ENCODE data around the gene NTSR2. TPM values are rescaled to one million over a fixed set of nuclear protein-coding genes. Genes with fewer than 3 reads are reported as not detected.

The NTSR2 gene
- total RNA-seq, 4 donors from 2014 or later: not detected

GRCh38 chr2:11675423-11676112, 5.6 kb upstream of the NTSR2 start:
- ATAC-seq: no peak
- Histone ChIP-seq H3K4me1 (peaks cover 0 to 6% (median 0%) of the 10 kb centered on the region in 3 donors), H3K27me3 (peaks cover 33% of the 10 kb centered on the region), H3K36me3 (no peaks in the 10 kb centered on the region), H3K9me3 (peaks cover 0 to 6% (median 0%) of the 10 kb centered on the region in 3 donors), H3K27ac (no peak overlapping the region), H3K4me3 (no peak overlapping the region)
- WGBS, 2 donors (ENCODE audit: low coverage in 1 of 2): 93% methylated on average over 2 to 3 of the region's 3 CpGs
- TF ChIP-seq POLR2AphosphoS5 (IDR thresholded peaks at IDR 0.05): no peak
- TF ChIP-seq EP300 (IDR thresholded peaks at IDR 0.05): no peak
- TF ChIP-seq POLR2A (IDR thresholded peaks at IDR 0.05): no peak
- no peak for TF ChIP-seq CTCF (IDR thresholded peaks at IDR 0.05)

- H3K36me3 ChIP-seq: no peaks in the 10 kb centered on the region
- ATAC-seq: no peak
- WGBS, 2 donors (ENCODE audit: low coverage in 1 of 2): 78 to 79% methylated on average over 6 to 9 of the region's 10 CpGs
- no peak overlapping the region for H3K27ac ChIP-seq
- H3K4me1 ChIP-seq: peaks cover 0 to 3% (median under 1%) of the 10 kb centered on the region in 3 donors
- peaks cover 0 to 6% (median 0%) of the 10 kb centered on the region in 3 donors for H3K9me3 ChIP-seq
- H3K27me3 ChIP-seq: peaks cover 35% of the 10 kb centered on the region
- no peak for TF ChIP-seq EP300 (IDR thresholded peaks at IDR 0.05)
- TF ChIP-seq POLR2A (IDR thresholded peaks at IDR 0.05): no peak
- no peak for TF ChIP-seq POLR2AphosphoS5 (IDR thresholded peaks at IDR 0.05)
- TF ChIP-seq CTCF (IDR thresholded peaks at IDR 0.05): no peak
- no peak overlapping the region for H3K4me3 ChIP-seq
Measured at GRCh38 chr2:11674983-11675382, 5.0 kb upstream of the NTSR2 start.

GRCh38 chr2:11672407-11672806, 2.4 kb upstream of the NTSR2 start:
- peaks cover 0 to 10% (median 3%) of the 10 kb centered on the region in 3 donors for H3K4me1 ChIP-seq
- H3K36me3 ChIP-seq: no peaks in the 10 kb centered on the region
- no peak overlapping the region for H3K27ac ChIP-seq
- no peak overlapping the region for H3K4me3 ChIP-seq
- 52 to 79% methylated on average over 3 of the region's 3 CpGs for WGBS, 2 donors (ENCODE audit: low coverage in 1 of 2)
- ATAC-seq: no peak
- H3K27me3 ChIP-seq: peaks cover 41% of the 10 kb centered on the region
- peaks cover 0 to 6% (median 0%) of the 10 kb centered on the region in 3 donors for H3K9me3 ChIP-seq
- TF ChIP-seq POLR2A (IDR thresholded peaks at IDR 0.05): no peak
- no peak for TF ChIP-seq EP300 (IDR thresholded peaks at IDR 0.05)
- no peak for TF ChIP-seq CTCF (IDR thresholded peaks at IDR 0.05)
- TF ChIP-seq POLR2AphosphoS5 (IDR thresholded peaks at IDR 0.05): no peak

- WGBS, 2 donors (ENCODE audit: low coverage in 1 of 2): 82 to 92% methylated on average over 2 to 8 of the region's 16 CpGs
Measured at GRCh38 chr2:11667866-11668637, 1.9 kb downstream of the NTSR2 start.

More at GRCh38 chr2:11667866-11668637, 1.9 kb downstream of the NTSR2 start:
- peaks cover 47% of the 10 kb centered on the region for H3K27me3 ChIP-seq
- no peaks in the 10 kb centered on the region for H3K36me3 ChIP-seq
- H3K4me1 ChIP-seq: peaks cover 0 to 10% (median 3%) of the 10 kb centered on the region in 3 donors
- H3K4me3 ChIP-seq: no peak overlapping the region
- peaks cover 0 to 4% (median 0%) of the 10 kb centered on the region in 3 donors for H3K9me3 ChIP-seq
- no peak overlapping the region for H3K27ac ChIP-seq
- TF ChIP-seq CTCF (IDR thresholded peaks at IDR 0.05): no peak
- TF ChIP-seq EP300 (IDR thresholded peaks at IDR 0.05): no peak
- no peak for TF ChIP-seq POLR2A (IDR thresholded peaks at IDR 0.05)
- no peak for TF ChIP-seq POLR2AphosphoS5 (IDR thresholded peaks at IDR 0.05)
- no peak for ATAC-seq
